Kidney (tissue), 14 donors: ENCODE measurements around the gene STRN3. TPM values are rescaled to one million over a fixed set of nuclear protein-coding genes. Genes with fewer than 3 reads are reported as not detected.
"Not testable (repeated sequence)": the region's sequence is repeated elsewhere in the genome, so short reads cannot be mapped to it uniquely, and the experiment has no call there.

Experiments used
- DNase-seq, 5 donors: peaks; one replicate each; pipeline ENCODE4 v3.0.0-alpha.2; 2013 to 2020
- FAIRE-seq: peaks from 2 replicates; lab custom pipeline; 2012; peaks lifted over from hg19 to GRCh38; lab: Jason Lieb, UNC
- H3K27ac ChIP-seq, 2 donors: one replicate each; pipeline ENCODE4 v1.7.0; 2013; ENCODE audit warnings: low read depth in 2 of 2, low read length in 2 of 2, inconsistent platforms in 1 of 2
- H3K27me3 ChIP-seq: one replicate; pipeline ENCODE4 v1.7.1; 2013; ENCODE audit warnings: low read length, inconsistent platforms; ENCODE audit not compliant: control insufficient read depth, insufficient read depth
- H3K36me3 ChIP-seq, 3 donors: one replicate each; pipeline versions ENCODE4 v1.7.0 to v1.7.1; 2013; ENCODE audit warnings: low read length in 3 of 3, control low read depth in 1 of 3, inconsistent platforms in 1 of 3; ENCODE audit not compliant: insufficient read depth in 3 of 3, control insufficient read depth in 2 of 3
- H3K4me1 ChIP-seq, 3 donors: one replicate each; pipeline versions ENCODE4 v1.7.0 to v1.7.1; 2013; ENCODE audit warnings: low read length in 3 of 3, inconsistent platforms in 1 of 3, low read depth in 1 of 3; ENCODE audit not compliant: control insufficient read depth in 2 of 3, insufficient read depth in 2 of 3
- H3K4me3 ChIP-seq, 3 donors: one replicate each; pipeline versions ENCODE4 v1.7.0 to v1.8.1; 2013; ENCODE audit warnings: low read length in 3 of 3, control low read depth in 1 of 3, inconsistent platforms in 1 of 3
- H3K9ac ChIP-seq, 3 donors: one replicate each; pipeline versions ENCODE4 v1.7.0 to v1.7.1; 2013; ENCODE audit warnings: low read length in 3 of 3, control low read depth in 1 of 3, inconsistent platforms in 1 of 3
- H3K9me3 ChIP-seq, 3 donors: one replicate each; pipeline versions ENCODE4 v1.7.0 to v1.7.1; 2013; ENCODE audit warnings: low read length in 3 of 3, control low read depth in 1 of 3, inconsistent platforms in 1 of 3; ENCODE audit not compliant: control insufficient read depth in 2 of 3, insufficient read depth in 1 of 3
- intact Hi-C: fragments of 100-400 bp; cut with DNase I; formaldehyde crosslinking; loops from one replicate; pipeline ENCODE4 v1.11.1; 2022
- polyA plus RNA-seq: library from polyadenylated mRNA; stranded (reverse); fragments of 350-450 nt; fragmentation: Illumina TruSeq; extraction: RNeasy Lipid Tissue Mini Kit (QIAGEN cat#74804); gene quantifications from one replicate; pipeline ENCODE4 v1.2.3, GENCODE V29; 2014; ENCODE audit warnings: low read depth, low replicate concordance; ENCODE audit not compliant: insufficient read depth
- total RNA-seq: library from RNA; stranded (reverse); fragmentation: NEBNext Ultra II Directional; extraction: Animal tissue kit (Norgen Biotek cat#: 25700); gene quantifications from one replicate; pipeline ENCODE4 v1.2.1, GENCODE V29; 2021
- TF ChIP-seq, protein P1 (sequence below): IDR thresholded peaks from 3 replicates; pipeline ENCODE4 v1.5.1; 2012; ENCODE audit warnings: mild to moderate bottlenecking, moderate library complexity, borderline replicate concordance; ENCODE audit not compliant: insufficient read depth; ENCODE audit errors: extremely low read depth
- donor health status: control.
- donor health status: control.
- donor health status: control.
- donor health status: control.
- donor health status: control.
- donor health status: DM: yes; HTN: yes; CAD: no.
- donor health status: Normal renal cell carcinoma (clear cell type).

Gene STRN3
- total and polyA plus RNA-seq, 2 donors from 2014 or later, result 10.6 to 52.9 TPM

- no peaks in the 10 kb centered on the region for H3K4me1 ChIP-seq
- TF ChIP-seq, protein P1, sequence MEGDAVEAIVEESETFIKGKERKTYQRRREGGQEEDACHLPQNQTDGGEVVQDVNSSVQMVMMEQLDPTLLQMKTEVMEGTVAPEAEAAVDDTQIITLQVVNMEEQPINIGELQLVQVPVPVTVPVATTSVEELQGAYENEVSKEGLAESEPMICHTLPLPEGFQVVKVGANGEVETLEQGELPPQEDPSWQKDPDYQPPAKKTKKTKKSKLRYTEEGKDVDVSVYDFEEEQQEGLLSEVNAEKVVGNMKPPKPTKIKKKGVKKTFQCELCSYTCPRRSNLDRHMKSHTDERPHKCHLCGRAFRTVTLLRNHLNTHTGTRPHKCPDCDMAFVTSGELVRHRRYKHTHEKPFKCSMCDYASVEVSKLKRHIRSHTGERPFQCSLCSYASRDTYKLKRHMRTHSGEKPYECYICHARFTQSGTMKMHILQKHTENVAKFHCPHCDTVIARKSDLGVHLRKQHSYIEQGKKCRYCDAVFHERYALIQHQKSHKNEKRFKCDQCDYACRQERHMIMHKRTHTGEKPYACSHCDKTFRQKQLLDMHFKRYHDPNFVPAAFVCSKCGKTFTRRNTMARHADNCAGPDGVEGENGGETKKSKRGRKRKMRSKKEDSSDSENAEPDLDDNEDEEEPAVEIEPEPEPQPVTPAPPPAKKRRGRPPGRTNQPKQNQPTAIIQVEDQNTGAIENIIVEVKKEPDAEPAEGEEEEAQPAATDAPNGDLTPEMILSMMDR, result no peak
- no peak overlapping the region for H3K9ac ChIP-seq
- intact Hi-C loops, result no loop called here
- DNase-seq, result no peak
- no peak for FAIRE-seq
- peaks cover 0 to 5% (median 2%) of the 10 kb centered on the region in 3 donors for H3K36me3 ChIP-seq
- no peaks in the 10 kb centered on the region for H3K27me3 ChIP-seq
- peaks cover 3 to 12% (median 7%) of the 10 kb centered on the region in 3 donors for H3K9me3 ChIP-seq
- no peak overlapping the region for H3K27ac ChIP-seq
- no peak overlapping the region for H3K4me3 ChIP-seq
Observed at GRCh38 chr14:30966415-30967363, 59.5 kb downstream of the STRN3 start.

- H3K4me3 ChIP-seq, H3K4me1 ChIP-seq, H3K36me3 ChIP-seq, FAIRE-seq, H3K27ac ChIP-seq, intact Hi-C loops, H3K9ac ChIP-seq, DNase-seq, H3K27me3 ChIP-seq: not testable (repeated sequence)
- peaks cover 3 to 12% (median 7%) of the 10 kb centered on the region in 3 donors for H3K9me3 ChIP-seq
Observed at GRCh38 chr14:30965861-30966260, 60.3 kb downstream of the STRN3 start.

DNA sequence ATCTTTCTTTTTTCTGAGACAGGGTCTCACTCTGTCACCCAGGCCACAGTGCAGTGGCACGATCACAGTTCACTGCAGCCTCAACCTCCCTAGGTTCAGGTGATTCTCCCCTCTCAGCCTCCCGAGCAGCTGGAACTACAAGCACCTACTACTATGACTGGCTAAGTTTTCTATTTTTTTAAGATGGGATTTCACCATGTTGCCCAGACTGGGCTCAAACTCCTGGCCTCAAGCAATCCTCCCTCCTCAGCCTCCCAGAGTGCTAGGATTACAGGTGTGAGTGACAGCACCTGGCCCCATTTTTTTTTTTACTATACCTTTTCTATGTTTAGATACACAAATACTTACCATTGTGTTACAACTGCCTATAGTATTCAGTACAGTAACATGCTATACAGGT is 63.6 kb downstream of the STRN3 start:
- FAIRE-seq, H3K27ac ChIP-seq, intact Hi-C loops, H3K27me3 ChIP-seq, H3K4me1 ChIP-seq, H3K4me3 ChIP-seq, H3K36me3 ChIP-seq, H3K9ac ChIP-seq, DNase-seq: not testable (repeated sequence)
- peaks cover 3 to 12% (median 7%) of the 10 kb centered on the region in 3 donors for H3K9me3 ChIP-seq

GRCh38 chr14:30961330-30961729 is 64.8 kb downstream of the STRN3 start:
- peaks cover 0 to 3% (median 2%) of the 10 kb centered on the region in 3 donors for H3K4me1 ChIP-seq
- DNase-seq (no peak), FAIRE-seq (no peak)
- TF ChIP-seq, protein P1, result no peak
- intact Hi-C loops, result no loop called here
- H3K27ac ChIP-seq, result no peak overlapping the region
- H3K36me3 ChIP-seq, result peaks cover 0 to 5% (median 0%) of the 10 kb centered on the region in 3 donors
- no peak overlapping the region for H3K4me3 ChIP-seq
- no peaks in the 10 kb centered on the region for H3K27me3 ChIP-seq
- peaks cover 0 to 6% (median 2%) of the 10 kb centered on the region in 3 donors for H3K9me3 ChIP-seq
- no peak overlapping the region for H3K9ac ChIP-seq
